HG03196 (cell line): ENCODE data around the gene SDK2.
"Not testable (repeated sequence)": the region's sequence is repeated elsewhere in the genome, so short reads cannot be mapped to it uniquely, and the experiment has no call there.

Experiments
- ATAC-seq: cut with Tn5 transposase; IDR thresholded peaks from one replicate; pipeline ENCODE4 v1.9.1; 2021; ENCODE audit not compliant: unreplicated experiment

Gene SDK2

GRCh38 chr17:73466704-73467433 is 177.4 kb downstream of the SDK2 start:
- no peak for ATAC-seq

- ATAC-seq, result no peak
Observed at GRCh38 chr17:73465953-73466230, 178.4 kb downstream of the SDK2 start.

GRCh38 chr17:73465130-73465952 is 178.9 kb downstream of the SDK2 start:
- ATAC-seq, result no peak

- no peak for ATAC-seq
Observed at GRCh38 chr17:73464447-73464846, 179.8 kb downstream of the SDK2 start.

- no peak for ATAC-seq
Observed at GRCh38 chr17:73463821-73464220, 180.4 kb downstream of the SDK2 start.

GRCh38 chr17:73462823-73463222 is 181.4 kb downstream of the SDK2 start:
- no peak for ATAC-seq

GRCh38 chr17:73459980-73460379 is 184.3 kb downstream of the SDK2 start:
- ATAC-seq, result no peak

- no peak for ATAC-seq
Observed at GRCh38 chr17:73455767-73456166, 188.5 kb downstream of the SDK2 start.

GRCh38 chr17:73455050-73455687 is 189.1 kb downstream of the SDK2 start:
- ATAC-seq, result no peak

- not testable (repeated sequence) for ATAC-seq
Observed at GRCh38 chr17:73453494-73453893, 190.8 kb downstream of the SDK2 start.

- ATAC-seq, result no peak
Observed at GRCh38 chr17:73453090-73453489, 191.2 kb downstream of the SDK2 start.

- no peak for ATAC-seq
Observed at GRCh38 chr17:73452009-73452408, 192.2 kb downstream of the SDK2 start.

- ATAC-seq, result no peak
Observed at GRCh38 chr17:73447319-73447718, 196.9 kb downstream of the SDK2 start.

- no peak for ATAC-seq
Observed at GRCh38 chr17:73446617-73447016, 197.6 kb downstream of the SDK2 start.

- no peak for ATAC-seq
Observed at GRCh38 chr17:73445466-73445865, 198.8 kb downstream of the SDK2 start.

- ATAC-seq, result no peak
Observed at GRCh38 chr17:73444021-73444420, 200.2 kb downstream of the SDK2 start.

GRCh38 chr17:73439597-73439996 is 204.6 kb downstream of the SDK2 start:
- no peak for ATAC-seq

GRCh38 chr17:73437826-73438225 is 206.4 kb downstream of the SDK2 start:
- ATAC-seq, result no peak

GRCh38 chr17:73436954-73437353 is 207.3 kb downstream of the SDK2 start:
- no peak for ATAC-seq

- ATAC-seq, result no peak
Observed at GRCh38 chr17:73435412-73435811, 208.8 kb downstream of the SDK2 start.

- ATAC-seq, result no peak
Observed at GRCh38 chr17:73434154-73434553, 210.1 kb downstream of the SDK2 start.

- no peak for ATAC-seq
Observed at GRCh38 chr17:73433501-73433900, 210.7 kb downstream of the SDK2 start.
